Measurements from ENCODE around the gene PHLPP1. TPM values are rescaled to one million over a fixed set of nuclear protein-coding genes. Genes with fewer than 3 reads are reported as not detected.
A peak's percentile ranks its signal among the peaks of the same experiment; 100 is the strongest.

The PHLPP1 gene
- total and polyA plus RNA-seq, 3 experiments from 2014 or later, result 0.93 to 14.8 (median 13.5) TPM

GRCh38 chr18:62860062-62860461 is 144.7 kb downstream of the PHLPP1 start:
- H3K4me3 Mint-ChIP-seq, result no peak overlapping the region
- ChIA-PET CTCF (no interaction called here), POLR2A (no interaction called here)
- H3K4me1 Mint-ChIP-seq, result peaks cover 0 to 3% (median 0%) of the 10 kb centered on the region in 3 donors
- DNase-seq, result no peak
- no peaks in the 10 kb centered on the region for H3K27me3 Mint-ChIP-seq
- H3K36me3 ChIP-seq (ENCODE audit: insufficient read depth, low read length), result no peaks in the 10 kb centered on the region
- H3K9me3 ChIP-seq (ENCODE audit: low read length), result no peaks in the 10 kb centered on the region
- no peaks in the 10 kb centered on the region for H3K36me3 Mint-ChIP-seq
- H3K27ac ChIP-seq (ENCODE audit: low read depth, low read length), result no peak overlapping the region
- H3K4me3 ChIP-seq (ENCODE audit: low read length), result no peak overlapping the region
- no peaks in the 10 kb centered on the region for H3K27me3 ChIP-seq (ENCODE audit: insufficient read depth, low read length, poor library complexity, severe bottlenecking)
- peak overlapping the region in 1 of 8 donors; percentile 5 for H3K27ac Mint-ChIP-seq
- no peaks in the 10 kb centered on the region for H3K9me3 Mint-ChIP-seq
- no peaks in the 10 kb centered on the region for H3K4me1 ChIP-seq (ENCODE audit: insufficient read depth, low read length)

DNA sequence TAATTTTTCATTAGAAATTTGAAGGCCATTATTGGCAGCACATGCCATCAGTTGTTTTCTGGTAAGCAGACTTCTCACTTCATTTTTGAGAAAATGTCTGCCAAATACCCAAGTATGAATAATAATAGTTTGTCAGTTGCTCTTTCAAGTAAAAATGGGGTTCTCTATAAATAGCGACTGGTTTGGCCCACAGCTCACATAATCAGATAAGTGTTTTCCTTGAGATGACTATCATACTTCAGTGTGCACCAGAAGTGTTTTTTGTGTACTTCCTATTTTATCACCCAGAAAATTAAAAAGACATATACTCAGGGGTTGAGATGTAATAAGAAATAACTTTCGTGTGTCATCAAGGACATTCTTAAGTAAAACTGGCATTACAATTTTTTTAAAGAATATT is 147.1 kb downstream of the PHLPP1 start:
- H3K27ac ChIP-seq (ENCODE audit: low read depth, low read length), result no peak overlapping the region
- no peaks in the 10 kb centered on the region for H3K27me3 ChIP-seq (ENCODE audit: insufficient read depth, low read length, poor library complexity, severe bottlenecking)
- Mint-ChIP-seq H3K27me3 (no peaks in the 10 kb centered on the region), H3K36me3 (peaks cover 0 to 6% (median 0%) of the 10 kb centered on the region in 3 donors), H3K4me3 (no peak overlapping the region), H3K4me1 (peaks cover 0 to 3% (median 2%) of the 10 kb centered on the region in 3 donors), H3K27ac (no peak overlapping the region), H3K9me3 (no peaks in the 10 kb centered on the region)
- H3K9me3 ChIP-seq (ENCODE audit: low read length), result no peaks in the 10 kb centered on the region
- no peak overlapping the region for H3K4me3 ChIP-seq (ENCODE audit: low read length)
- no peak for DNase-seq
- no peaks in the 10 kb centered on the region for H3K36me3 ChIP-seq (ENCODE audit: insufficient read depth, low read length)
- H3K4me1 ChIP-seq (ENCODE audit: insufficient read depth, low read length), result no peaks in the 10 kb centered on the region
- ChIA-PET POLR2A (no interaction called here), CTCF (no interaction called here)

- no peak for DNase-seq
- POLR2A ChIA-PET, result no interaction called here
- Histone ChIP-seq H3K27me3 (ENCODE audit: insufficient read depth, low read length, poor library complexity, severe bottlenecking) (no peaks in the 10 kb centered on the region), H3K27ac (ENCODE audit: low read depth, low read length) (no peak overlapping the region), H3K36me3 (ENCODE audit: insufficient read depth, low read length) (no peaks in the 10 kb centered on the region), H3K4me3 (ENCODE audit: low read length) (no peak overlapping the region), H3K9me3 (ENCODE audit: low read length) (no peaks in the 10 kb centered on the region), H3K4me1 (ENCODE audit: insufficient read depth, low read length) (no peaks in the 10 kb centered on the region)
- H3K4me3 Mint-ChIP-seq, result no peak overlapping the region
- peaks cover under 1 to 2% (median under 1%) of the 10 kb centered on the region in 3 donors for H3K4me1 Mint-ChIP-seq
- no peaks in the 10 kb centered on the region for H3K9me3 Mint-ChIP-seq
- H3K27me3 Mint-ChIP-seq, result no peaks in the 10 kb centered on the region
- no peak overlapping the region for H3K27ac Mint-ChIP-seq
- peaks cover 0 to 6% (median 0%) of the 10 kb centered on the region in 3 donors for H3K36me3 Mint-ChIP-seq
- CTCF ChIA-PET, result no interaction called here
Measured at GRCh38 chr18:62863579-62864001, 148.2 kb downstream of the PHLPP1 start.

- no peak overlapping the region for H3K4me3 Mint-ChIP-seq
- H3K4me1 ChIP-seq (ENCODE audit: insufficient read depth, low read length), result peaks cover 9% of the 10 kb centered on the region
- H3K27ac Mint-ChIP-seq, result peak overlapping the region in 1 of 8 donors; percentile 25
- H3K27ac ChIP-seq (ENCODE audit: low read depth, low read length), result no peak overlapping the region
- no peaks in the 10 kb centered on the region for H3K9me3 ChIP-seq (ENCODE audit: low read length)
- H3K27me3 Mint-ChIP-seq, result no peaks in the 10 kb centered on the region
- H3K36me3 Mint-ChIP-seq, result peaks cover 0 to 6% (median 0%) of the 10 kb centered on the region in 3 donors
- no peak overlapping the region for H3K4me3 ChIP-seq (ENCODE audit: low read length)
- ChIA-PET POLR2A (no interaction called here), CTCF (no interaction called here)
- no peak for DNase-seq
- no peaks in the 10 kb centered on the region for H3K36me3 ChIP-seq (ENCODE audit: insufficient read depth, low read length)
- no peaks in the 10 kb centered on the region for H3K27me3 ChIP-seq (ENCODE audit: insufficient read depth, low read length, poor library complexity, severe bottlenecking)
- peaks cover 16 to 19% (median 18%) of the 10 kb centered on the region in 3 donors for H3K4me1 Mint-ChIP-seq
- no peaks in the 10 kb centered on the region for H3K9me3 Mint-ChIP-seq
Measured at GRCh38 chr18:62865498-62865897, 150.2 kb downstream of the PHLPP1 start.

GRCh38 chr18:62867534-62867933 is 152.2 kb downstream of the PHLPP1 start:
- Histone ChIP-seq H3K4me1 (ENCODE audit: insufficient read depth, low read length) (peaks cover 9% of the 10 kb centered on the region), H3K4me3 (ENCODE audit: low read length) (no peak overlapping the region), H3K36me3 (ENCODE audit: insufficient read depth, low read length) (no peaks in the 10 kb centered on the region), H3K27ac (ENCODE audit: low read depth, low read length) (no peak overlapping the region), H3K27me3 (ENCODE audit: insufficient read depth, low read length, poor library complexity, severe bottlenecking) (no peaks in the 10 kb centered on the region), H3K9me3 (ENCODE audit: low read length) (no peaks in the 10 kb centered on the region)
- DNase-seq, result no peak
- Mint-ChIP-seq H3K27ac (no peak overlapping the region), H3K27me3 (no peaks in the 10 kb centered on the region), H3K4me3 (no peak overlapping the region), H3K9me3 (no peaks in the 10 kb centered on the region), H3K4me1 (peaks cover 16 to 19% (median 18%) of the 10 kb centered on the region in 3 donors), H3K36me3 (peaks cover 0 to 10% (median 0%) of the 10 kb centered on the region in 3 donors)
- ChIA-PET POLR2A (no interaction called here), CTCF (no interaction called here)

DNA sequence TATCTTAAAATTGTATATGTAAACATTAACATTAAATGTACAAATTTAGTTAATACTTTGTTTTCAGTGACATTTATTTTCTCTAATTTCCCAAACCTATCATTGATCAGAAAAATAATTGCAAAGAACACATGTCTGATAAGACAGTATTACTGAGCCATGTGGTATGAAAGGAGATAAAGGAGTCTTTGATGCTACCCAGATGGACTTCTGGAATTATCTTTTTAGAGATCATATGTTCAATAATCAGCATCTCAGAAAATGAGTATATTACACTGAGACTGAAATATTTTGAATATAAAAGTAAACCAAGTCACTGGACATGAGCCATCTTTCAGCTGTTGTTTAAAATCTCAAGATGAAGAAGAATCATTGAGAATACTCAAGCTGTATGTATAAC is 153.3 kb downstream of the PHLPP1 start:
- Histone ChIP-seq H3K27ac (ENCODE audit: low read depth, low read length) (no peak overlapping the region), H3K4me1 (ENCODE audit: insufficient read depth, low read length) (peaks cover 9% of the 10 kb centered on the region), H3K9me3 (ENCODE audit: low read length) (no peaks in the 10 kb centered on the region), H3K4me3 (ENCODE audit: low read length) (no peak overlapping the region), H3K36me3 (ENCODE audit: insufficient read depth, low read length) (no peaks in the 10 kb centered on the region), H3K27me3 (ENCODE audit: insufficient read depth, low read length, poor library complexity, severe bottlenecking) (no peaks in the 10 kb centered on the region)
- POLR2A ChIA-PET, result no interaction called here
- peak overlapping the region in 2 of 8 donors; percentile 90 to 93 for H3K27ac Mint-ChIP-seq
- no peak for DNase-seq
- H3K4me3 Mint-ChIP-seq, result no peak overlapping the region
- H3K36me3 Mint-ChIP-seq, result peaks cover 0 to 10% (median 0%) of the 10 kb centered on the region in 3 donors
- peaks cover 16 to 22% (median 18%) of the 10 kb centered on the region in 3 donors for H3K4me1 Mint-ChIP-seq
- CTCF ChIA-PET, result no interaction called here
- H3K27me3 Mint-ChIP-seq, result no peaks in the 10 kb centered on the region
- H3K9me3 Mint-ChIP-seq, result no peaks in the 10 kb centered on the region

- Histone ChIP-seq H3K36me3 (ENCODE audit: insufficient read depth, low read length) (no peaks in the 10 kb centered on the region), H3K9me3 (ENCODE audit: low read length) (no peaks in the 10 kb centered on the region), H3K27ac (ENCODE audit: low read depth, low read length) (no peak overlapping the region), H3K27me3 (ENCODE audit: insufficient read depth, low read length, poor library complexity, severe bottlenecking) (no peaks in the 10 kb centered on the region), H3K4me1 (ENCODE audit: insufficient read depth, low read length) (peaks cover 9% of the 10 kb centered on the region), H3K4me3 (ENCODE audit: low read length) (no peak overlapping the region)
- POLR2A ChIA-PET, result no interaction called here
- H3K36me3 Mint-ChIP-seq, result peaks cover 0 to 8% (median 0%) of the 10 kb centered on the region in 3 donors
- H3K27me3 Mint-ChIP-seq, result no peaks in the 10 kb centered on the region
- H3K4me1 Mint-ChIP-seq, result peaks cover 18 to 26% (median 22%) of the 10 kb centered on the region in 3 donors
- no peaks in the 10 kb centered on the region for H3K9me3 Mint-ChIP-seq
- H3K27ac Mint-ChIP-seq, result peak overlapping the region in 1 of 8 donors; percentile 8
- CTCF ChIA-PET, result no interaction called here
- no peak overlapping the region for H3K4me3 Mint-ChIP-seq
- DNase-seq, result no peak
Measured at GRCh38 chr18:62870643-62871042, 155.3 kb downstream of the PHLPP1 start.

DNA sequence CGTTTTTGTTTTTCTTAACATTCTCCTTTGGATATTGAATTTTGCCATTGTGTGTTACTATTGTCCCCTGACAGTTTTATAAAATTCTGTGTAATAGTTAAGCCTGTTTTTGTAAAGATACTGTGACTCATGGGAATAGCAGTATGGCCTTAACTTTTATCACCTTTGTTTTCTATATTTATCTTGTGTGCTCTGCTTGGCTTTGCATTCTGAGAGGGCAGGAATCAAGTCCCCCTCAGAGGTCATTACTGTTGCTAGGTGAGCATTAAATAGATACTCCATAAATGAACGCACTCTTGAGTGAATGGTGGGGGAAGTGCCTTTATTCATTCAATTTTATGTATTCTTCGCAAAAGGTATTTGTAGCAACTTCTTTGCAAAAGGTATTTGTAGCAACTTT is 160.0 kb downstream of the PHLPP1 start:
- Histone ChIP-seq H3K4me3 (ENCODE audit: low read length) (no peak overlapping the region), H3K4me1 (ENCODE audit: insufficient read depth, low read length) (no peaks in the 10 kb centered on the region), H3K27me3 (ENCODE audit: insufficient read depth, low read length, poor library complexity, severe bottlenecking) (no peaks in the 10 kb centered on the region), H3K27ac (ENCODE audit: low read depth, low read length) (no peak overlapping the region), H3K9me3 (ENCODE audit: low read length) (no peaks in the 10 kb centered on the region), H3K36me3 (ENCODE audit: insufficient read depth, low read length) (no peaks in the 10 kb centered on the region)
- peaks cover 0 to 4% (median 0%) of the 10 kb centered on the region in 3 donors for H3K36me3 Mint-ChIP-seq
- H3K4me3 Mint-ChIP-seq, result no peak overlapping the region
- no peaks in the 10 kb centered on the region for H3K9me3 Mint-ChIP-seq
- CTCF ChIA-PET, result no interaction called here
- peaks cover 8 to 12% (median 10%) of the 10 kb centered on the region in 3 donors for H3K4me1 Mint-ChIP-seq
- no peaks in the 10 kb centered on the region for H3K27me3 Mint-ChIP-seq
- DNase-seq, result no peak
- POLR2A ChIA-PET, result no interaction called here
- no peak overlapping the region for H3K27ac Mint-ChIP-seq

DNA sequence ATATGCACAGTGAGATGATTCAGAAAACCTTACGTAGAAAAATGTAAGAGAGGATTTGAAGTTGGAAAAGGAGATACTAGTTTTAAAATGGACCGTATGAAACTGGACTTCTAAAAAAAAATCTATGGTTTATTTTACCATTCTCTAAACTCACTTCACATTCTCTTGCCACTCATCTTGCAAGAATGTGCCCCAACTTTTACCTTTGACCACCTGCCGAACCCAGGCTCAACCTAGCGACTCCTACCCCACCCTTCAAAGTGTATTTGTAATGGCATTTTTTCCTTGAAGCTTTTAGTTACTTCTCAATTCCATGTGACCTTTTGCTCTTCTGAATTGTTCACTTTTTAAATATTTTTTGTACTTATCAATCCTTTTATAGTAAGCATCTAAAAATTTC is 160.8 kb downstream of the PHLPP1 start:
- no peaks in the 10 kb centered on the region for H3K36me3 ChIP-seq (ENCODE audit: insufficient read depth, low read length)
- Mint-ChIP-seq H3K4me1 (peaks cover 7 to 10% (median 9%) of the 10 kb centered on the region in 3 donors), H3K4me3 (no peak overlapping the region), H3K27me3 (no peaks in the 10 kb centered on the region), H3K27ac (no peak overlapping the region), H3K36me3 (peaks cover 0 to 4% (median 0%) of the 10 kb centered on the region in 3 donors), H3K9me3 (no peaks in the 10 kb centered on the region)
- no peaks in the 10 kb centered on the region for H3K27me3 ChIP-seq (ENCODE audit: insufficient read depth, low read length, poor library complexity, severe bottlenecking)
- POLR2A ChIA-PET, result no interaction called here
- CTCF ChIA-PET, result no interaction called here
- no peak overlapping the region for H3K27ac ChIP-seq (ENCODE audit: low read depth, low read length)
- DNase-seq, result no peak
- H3K9me3 ChIP-seq (ENCODE audit: low read length), result no peaks in the 10 kb centered on the region
- H3K4me1 ChIP-seq (ENCODE audit: insufficient read depth, low read length), result no peaks in the 10 kb centered on the region
- no peak overlapping the region for H3K4me3 ChIP-seq (ENCODE audit: low read length)
